ENCODE data around the gene STK39. TPM values are rescaled to one million over a fixed set of nuclear protein-coding genes. Genes with fewer than 3 reads are reported as not detected.

The STK39 gene
- polyA plus RNA-seq, 1 donor from 2014 or later, result 9.5 TPM

DNA sequence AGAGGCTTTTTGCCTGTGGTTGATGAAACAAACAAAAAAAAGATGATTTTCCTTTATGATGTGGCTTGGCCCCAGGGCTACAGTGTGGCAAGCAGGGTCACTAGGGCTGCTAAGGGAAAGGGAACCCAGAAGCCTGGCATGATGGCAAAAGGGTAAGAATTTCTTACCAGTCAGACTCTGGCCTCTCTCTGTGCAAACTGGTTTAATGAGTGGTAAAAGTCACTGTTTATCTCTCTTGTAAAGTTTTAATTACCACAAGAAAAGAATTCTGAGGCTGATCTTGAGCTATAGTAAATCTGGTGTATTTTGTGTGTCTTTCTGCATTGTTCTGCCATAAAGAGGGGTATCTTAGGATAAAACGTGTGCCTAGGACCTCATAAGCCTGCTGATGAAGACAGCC, 275.4 kb downstream of the STK39 start:
- no peak overlapping the region for H3K4me3 ChIP-seq (ENCODE audit: low read length)
- H3K9me3 ChIP-seq (ENCODE audit: low read length), result peaks cover 6% of the 10 kb centered on the region
- no peaks in the 10 kb centered on the region for H3K27me3 ChIP-seq (ENCODE audit: insufficient read depth, low read depth, low read length)
- H3K79me2 ChIP-seq (replicated peaks; ENCODE audit: insufficient read depth, low read length), result no peaks in the 10 kb centered on the region
- no peak overlapping the region for H3K9ac ChIP-seq (ENCODE audit: low read length)
- TF ChIP-seq TAF1 (IDR thresholded peaks at IDR 0.05; ENCODE audit: low read depth) (no peak), MXI1 (conservative IDR thresholded peaks at IDR 0.05; ENCODE audit: poor library complexity, severe bottlenecking) (no peak), EZH2 (IDR thresholded peaks at IDR 0.05; ENCODE audit: borderline replicate concordance, insufficient read depth, low read length, poor library complexity, severe bottlenecking) (no peak), SMC3 (conservative IDR thresholded peaks at IDR 0.05; ENCODE audit: poor library complexity) (no peak), RAD21 (conservative IDR thresholded peaks at IDR 0.05) (no peak), EP300 (conservative IDR thresholded peaks at IDR 0.05; ENCODE audit: poor library complexity, severe bottlenecking) (no peak), POLR2AphosphoS5 (IDR thresholded peaks at IDR 0.05) (no peak)
- TF ChIP-seq, protein P1, sequence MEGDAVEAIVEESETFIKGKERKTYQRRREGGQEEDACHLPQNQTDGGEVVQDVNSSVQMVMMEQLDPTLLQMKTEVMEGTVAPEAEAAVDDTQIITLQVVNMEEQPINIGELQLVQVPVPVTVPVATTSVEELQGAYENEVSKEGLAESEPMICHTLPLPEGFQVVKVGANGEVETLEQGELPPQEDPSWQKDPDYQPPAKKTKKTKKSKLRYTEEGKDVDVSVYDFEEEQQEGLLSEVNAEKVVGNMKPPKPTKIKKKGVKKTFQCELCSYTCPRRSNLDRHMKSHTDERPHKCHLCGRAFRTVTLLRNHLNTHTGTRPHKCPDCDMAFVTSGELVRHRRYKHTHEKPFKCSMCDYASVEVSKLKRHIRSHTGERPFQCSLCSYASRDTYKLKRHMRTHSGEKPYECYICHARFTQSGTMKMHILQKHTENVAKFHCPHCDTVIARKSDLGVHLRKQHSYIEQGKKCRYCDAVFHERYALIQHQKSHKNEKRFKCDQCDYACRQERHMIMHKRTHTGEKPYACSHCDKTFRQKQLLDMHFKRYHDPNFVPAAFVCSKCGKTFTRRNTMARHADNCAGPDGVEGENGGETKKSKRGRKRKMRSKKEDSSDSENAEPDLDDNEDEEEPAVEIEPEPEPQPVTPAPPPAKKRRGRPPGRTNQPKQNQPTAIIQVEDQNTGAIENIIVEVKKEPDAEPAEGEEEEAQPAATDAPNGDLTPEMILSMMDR (IDR thresholded peaks at IDR 0.05; ENCODE audit: poor library complexity, severe bottlenecking), result no peak
- TF ChIP-seq, protein P2, sequence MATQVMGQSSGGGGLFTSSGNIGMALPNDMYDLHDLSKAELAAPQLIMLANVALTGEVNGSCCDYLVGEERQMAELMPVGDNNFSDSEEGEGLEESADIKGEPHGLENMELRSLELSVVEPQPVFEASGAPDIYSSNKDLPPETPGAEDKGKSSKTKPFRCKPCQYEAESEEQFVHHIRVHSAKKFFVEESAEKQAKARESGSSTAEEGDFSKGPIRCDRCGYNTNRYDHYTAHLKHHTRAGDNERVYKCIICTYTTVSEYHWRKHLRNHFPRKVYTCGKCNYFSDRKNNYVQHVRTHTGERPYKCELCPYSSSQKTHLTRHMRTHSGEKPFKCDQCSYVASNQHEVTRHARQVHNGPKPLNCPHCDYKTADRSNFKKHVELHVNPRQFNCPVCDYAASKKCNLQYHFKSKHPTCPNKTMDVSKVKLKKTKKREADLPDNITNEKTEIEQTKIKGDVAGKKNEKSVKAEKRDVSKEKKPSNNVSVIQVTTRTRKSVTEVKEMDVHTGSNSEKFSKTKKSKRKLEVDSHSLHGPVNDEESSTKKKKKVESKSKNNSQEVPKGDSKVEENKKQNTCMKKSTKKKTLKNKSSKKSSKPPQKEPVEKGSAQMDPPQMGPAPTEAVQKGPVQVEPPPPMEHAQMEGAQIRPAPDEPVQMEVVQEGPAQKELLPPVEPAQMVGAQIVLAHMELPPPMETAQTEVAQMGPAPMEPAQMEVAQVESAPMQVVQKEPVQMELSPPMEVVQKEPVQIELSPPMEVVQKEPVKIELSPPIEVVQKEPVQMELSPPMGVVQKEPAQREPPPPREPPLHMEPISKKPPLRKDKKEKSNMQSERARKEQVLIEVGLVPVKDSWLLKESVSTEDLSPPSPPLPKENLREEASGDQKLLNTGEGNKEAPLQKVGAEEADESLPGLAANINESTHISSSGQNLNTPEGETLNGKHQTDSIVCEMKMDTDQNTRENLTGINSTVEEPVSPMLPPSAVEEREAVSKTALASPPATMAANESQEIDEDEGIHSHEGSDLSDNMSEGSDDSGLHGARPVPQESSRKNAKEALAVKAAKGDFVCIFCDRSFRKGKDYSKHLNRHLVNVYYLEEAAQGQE (IDR thresholded peaks at IDR 0.05; ENCODE audit: borderline replicate concordance), result no peak
- no peaks in the 10 kb centered on the region for H3K36me3 ChIP-seq (ENCODE audit: insufficient read depth, low read length)
- H4K20me1 ChIP-seq (ENCODE audit: insufficient read depth), result no peaks in the 10 kb centered on the region
- no peak overlapping the region for H3K4me2 ChIP-seq (ENCODE audit: low read length)
- H3K9me2 ChIP-seq (ENCODE audit: insufficient read depth, low read length), result no peaks in the 10 kb centered on the region
- H3F3A ChIP-seq (ENCODE audit: insufficient read depth, low read length, poor library complexity, severe bottlenecking), result no peaks in the 10 kb centered on the region
- H3K27ac ChIP-seq (ENCODE audit: low read length), result no peak overlapping the region
- no peak overlapping the region for H2AFZ ChIP-seq (ENCODE audit: low read depth, low read length)

DNA sequence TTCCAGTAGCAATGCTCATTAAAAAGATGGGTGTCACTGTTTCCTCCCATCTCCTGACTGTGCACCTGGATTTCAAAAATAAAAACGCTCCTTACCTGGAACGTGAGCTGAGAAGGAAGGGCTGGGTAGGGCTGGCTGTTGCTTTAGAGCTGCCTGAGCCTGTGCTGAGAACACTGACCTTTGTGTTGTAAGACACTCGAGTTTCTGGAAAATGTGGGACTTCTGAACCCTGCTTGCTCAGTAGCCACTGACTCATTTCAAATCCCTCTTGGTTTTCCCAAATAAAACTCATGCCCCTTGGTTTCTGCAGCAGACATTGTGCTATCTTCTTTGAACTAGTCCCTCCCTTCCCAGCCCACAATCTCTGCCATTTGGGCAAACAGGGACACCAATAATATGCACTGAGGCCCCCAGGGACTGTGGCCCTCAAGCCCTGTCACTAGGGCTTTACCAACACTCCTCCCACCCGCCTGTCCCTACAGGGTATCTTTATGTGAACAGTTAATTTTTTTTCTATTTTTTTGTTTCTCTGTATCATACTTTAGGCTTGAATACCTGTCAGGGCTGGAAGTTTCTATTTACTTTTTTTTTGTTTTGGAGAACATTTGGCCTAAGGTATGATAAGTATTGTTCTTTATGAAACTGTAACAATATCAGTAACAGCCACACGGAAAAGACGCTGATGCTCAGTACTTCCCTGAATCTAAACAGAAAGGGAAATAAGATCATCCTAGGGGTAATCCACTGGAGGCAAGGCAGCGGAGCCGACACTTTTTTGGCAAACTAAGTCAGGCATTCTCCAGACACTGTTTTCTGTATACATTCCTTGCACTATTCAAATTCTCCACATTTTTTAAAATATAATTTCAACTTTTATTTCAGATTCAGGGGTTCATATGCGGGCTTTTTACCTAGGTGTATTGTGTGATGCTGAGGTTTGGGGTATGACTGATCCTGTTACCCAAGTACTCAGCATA, 280.2 kb downstream of the STK39 start:
- H3K9me3 ChIP-seq (ENCODE audit: low read length), result peaks cover 6% of the 10 kb centered on the region
- H2AFZ ChIP-seq (ENCODE audit: low read depth, low read length), result no peak overlapping the region
- TF ChIP-seq POLR2AphosphoS5 (IDR thresholded peaks at IDR 0.05), result no peak
- TF ChIP-seq SMC3 (conservative IDR thresholded peaks at IDR 0.05; ENCODE audit: poor library complexity), result no peak
- TF ChIP-seq, protein P2 (IDR thresholded peaks at IDR 0.05; ENCODE audit: borderline replicate concordance), result no peak
- TF ChIP-seq, protein P1 (IDR thresholded peaks at IDR 0.05; ENCODE audit: poor library complexity, severe bottlenecking), result no peak
- TF ChIP-seq MXI1 (conservative IDR thresholded peaks at IDR 0.05; ENCODE audit: poor library complexity, severe bottlenecking), result no peak
- TF ChIP-seq RAD21 (conservative IDR thresholded peaks at IDR 0.05), result no peak
- no peak for TF ChIP-seq EZH2 (IDR thresholded peaks at IDR 0.05; ENCODE audit: borderline replicate concordance, insufficient read depth, low read length, poor library complexity, severe bottlenecking)
- no peak for TF ChIP-seq TAF1 (IDR thresholded peaks at IDR 0.05; ENCODE audit: low read depth)
- TF ChIP-seq EP300 (conservative IDR thresholded peaks at IDR 0.05; ENCODE audit: poor library complexity, severe bottlenecking), result no peak
- H3K4me2 ChIP-seq (ENCODE audit: low read length), result no peak overlapping the region
- H3K27ac ChIP-seq (ENCODE audit: low read length), result no peak overlapping the region
- H3K9ac ChIP-seq (ENCODE audit: low read length), result no peak overlapping the region
- H3F3A ChIP-seq (ENCODE audit: insufficient read depth, low read length, poor library complexity, severe bottlenecking), result no peaks in the 10 kb centered on the region
- no peaks in the 10 kb centered on the region for H3K27me3 ChIP-seq (ENCODE audit: insufficient read depth, low read depth, low read length)
- H4K20me1 ChIP-seq (ENCODE audit: insufficient read depth), result no peaks in the 10 kb centered on the region
- H3K79me2 ChIP-seq (replicated peaks; ENCODE audit: insufficient read depth, low read length), result no peaks in the 10 kb centered on the region
- no peaks in the 10 kb centered on the region for H3K9me2 ChIP-seq (ENCODE audit: insufficient read depth, low read length)
- no peak overlapping the region for H3K4me3 ChIP-seq (ENCODE audit: low read length)
- H3K36me3 ChIP-seq (ENCODE audit: insufficient read depth, low read length), result no peaks in the 10 kb centered on the region
